PC-3 (cell line): ENCODE data around the gene PGBD5.

Source experiments
- CTCF ChIP-seq: fragments of 300-600 bp; sonication (generic); conservative IDR thresholded peaks from 2 replicates; pipeline ENCODE4 v1.5.1; 2017; ENCODE audit warnings: antibody characterized with exemption, low read depth, mild to moderate bottlenecking, low read length
- EZH2 ChIP-seq: fragments of 300-600 bp; sonication (generic); IDR thresholded peaks from one replicate; pipeline ENCODE4 v1.6.1; 2017; ENCODE audit warnings: antibody characterized with exemption, mild to moderate bottlenecking, low read length; ENCODE audit not compliant: unreplicated experiment

GRCh38 chr1:230301822-230302221 is 124.3 kb downstream of the PGBD5 start:
- no peak for TF ChIP-seq CTCF
- no peak for TF ChIP-seq EZH2
